Aorta (tissue), 5 donors: ENCODE data around the gene MUC6. TPM values are rescaled to one million over a fixed set of nuclear protein-coding genes. Genes with fewer than 3 reads are reported as not detected.

Source experiments
- ATAC-seq: fragments of 200-7000 bp; cut with Tn5 transposase; one replicate; pipeline ENCODE4 v1.9.1; 2022; ENCODE audit warnings: moderate library complexity; ENCODE audit not compliant: low FRiP score
- DNase-seq, 2 donors: peaks; one replicate each; pipeline ENCODE4 v3.0.0-alpha.2; 2020
- H3K27ac ChIP-seq, 2 donors: one replicate each; pipeline ENCODE4 v1.5.1; 2013; ENCODE audit warnings: low read length in 2 of 2, mild to moderate bottlenecking in 2 of 2, moderate library complexity in 2 of 2, control low read depth in 1 of 2, inconsistent platforms in 1 of 2, low read depth in 1 of 2
- H3K27me3 ChIP-seq, 2 donors: one replicate each; pipeline ENCODE4 v1.6.1; 2013; ENCODE audit warnings: control low read depth in 1 of 2, low read length in 1 of 2, mild to moderate bottlenecking in 1 of 2, moderate library complexity in 1 of 2; ENCODE audit not compliant: insufficient read depth in 2 of 2, control insufficient read depth in 1 of 2
- H3K36me3 ChIP-seq, 2 donors: one replicate each; pipeline ENCODE4 v1.6.1; 2013; ENCODE audit warnings: control low read depth in 1 of 2, low read length in 1 of 2, mild to moderate bottlenecking in 1 of 2; ENCODE audit not compliant: insufficient read depth in 2 of 2, control insufficient read depth in 1 of 2
- H3K4me1 ChIP-seq, 2 donors: one replicate each; pipeline ENCODE4 v1.6.1; 2013; ENCODE audit warnings: low read length in 2 of 2, control low read depth in 1 of 2, mild to moderate bottlenecking in 1 of 2, moderate library complexity in 1 of 2; ENCODE audit not compliant: insufficient read depth in 2 of 2, control insufficient read depth in 1 of 2
- H3K4me3 ChIP-seq, 2 donors: one replicate each; pipeline ENCODE4 v1.5.1; 2013; ENCODE audit warnings: low read length in 2 of 2, control low read depth in 1 of 2, mild to moderate bottlenecking in 1 of 2
- H3K9me3 ChIP-seq: one replicate; pipeline ENCODE4 v1.6.1; 2013; ENCODE audit warnings: mild to moderate bottlenecking, low read length; ENCODE audit not compliant: control insufficient read depth
- WGBS, 2 donors: extraction: QIAGEN DNeasy Blood & Tissue Kit; methylation state at CpG; one replicate each; pipeline ENCODE4 v1.1.7; 2013; 5-methylcytosine and 5-hydroxymethylcytosine counted together
- intact Hi-C, 2 donors: fragments of 100-400 bp; cut with DNase I; formaldehyde crosslinking; loops; one replicate each; pipeline versions ENCODE4 v1.14.2 to v1.15.0; 2022
- polyA plus RNA-seq, 2 donors: library from polyadenylated mRNA; stranded (reverse); fragments of 200-250 nt; gene quantifications; one replicate each; pipeline ENCODE4 v1.2.3, GENCODE V29; 2013
- total RNA-seq, 2 donors: library from RNA; stranded (reverse); fragmentation: NEBNext Ultra II Directional; extraction: Animal tissue kit (Norgen Biotek cat#: 25700); gene quantifications; one replicate each; pipeline ENCODE4 v1.2.1, GENCODE V29; 2021
- donor health status: healthy with polysubstance abuse.
- donor health status: Bipolar disorder and iron deficiency.
- donor health status: DM: no; HTN: no; CAD: no.
- donor health status: DM: no; HTN: no; CAD: no.
- donor health status: DM: yes; HTN: yes; CAD: no.

The MUC6 gene
- total and polyA plus RNA-seq, 4 donors: under 0.01 to 0.49 TPM; not detected in 2

DNA sequence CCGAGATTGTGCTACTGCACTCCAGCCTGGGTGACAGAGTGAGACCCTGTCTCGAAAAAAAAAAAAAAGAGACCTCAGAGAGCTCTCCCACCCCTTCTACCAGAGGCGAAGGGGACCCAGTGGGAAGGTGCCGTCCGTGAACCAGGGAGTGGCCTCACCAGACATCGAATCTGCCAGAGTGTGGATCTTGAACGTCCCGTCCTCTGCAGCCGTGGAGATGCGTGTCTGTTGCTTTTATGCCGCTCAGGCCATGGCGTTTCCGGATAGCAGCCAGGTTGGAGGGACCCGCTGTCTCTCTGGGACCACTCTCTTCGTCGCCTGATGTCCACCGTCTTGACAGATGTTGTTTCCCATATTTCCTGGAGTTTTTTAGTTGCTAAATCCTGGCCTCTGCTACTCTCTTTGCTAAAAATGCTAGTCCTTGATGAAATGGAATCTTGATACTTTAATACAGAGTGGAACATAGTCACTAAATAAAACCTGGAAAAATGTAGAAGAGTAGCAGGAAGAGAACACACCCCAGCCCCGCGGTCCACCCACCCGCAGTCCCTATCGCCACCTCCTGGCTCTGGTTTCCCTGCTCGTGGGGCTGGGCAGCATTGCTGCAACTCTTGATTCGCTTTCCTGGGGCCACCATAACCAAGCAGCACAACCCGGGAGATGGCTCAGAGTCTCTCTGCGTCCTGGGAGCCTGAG, 12.0 kb upstream of the MUC6 start:
- Histone ChIP-seq H3K9me3 (no peaks in the 10 kb centered on the region), H3K36me3 (no peaks in the 10 kb centered on the region), H3K4me1 (no peaks in the 10 kb centered on the region), H3K27ac (no peak overlapping the region), H3K27me3 (no peaks in the 10 kb centered on the region), H3K4me3 (no peak overlapping the region)
- peak; percentile 27 to 70 for DNase-seq
- 60 to 73% methylated on average over 25 of the region's 25 CpGs for WGBS, 2 donors
- no peak for ATAC-seq
- intact Hi-C loops: loop anchor here in 1 of 2 donors (5.0 kb wide), 1 partner anchor 201 kb away; no protein-coding TSS in a partner anchor

DNA sequence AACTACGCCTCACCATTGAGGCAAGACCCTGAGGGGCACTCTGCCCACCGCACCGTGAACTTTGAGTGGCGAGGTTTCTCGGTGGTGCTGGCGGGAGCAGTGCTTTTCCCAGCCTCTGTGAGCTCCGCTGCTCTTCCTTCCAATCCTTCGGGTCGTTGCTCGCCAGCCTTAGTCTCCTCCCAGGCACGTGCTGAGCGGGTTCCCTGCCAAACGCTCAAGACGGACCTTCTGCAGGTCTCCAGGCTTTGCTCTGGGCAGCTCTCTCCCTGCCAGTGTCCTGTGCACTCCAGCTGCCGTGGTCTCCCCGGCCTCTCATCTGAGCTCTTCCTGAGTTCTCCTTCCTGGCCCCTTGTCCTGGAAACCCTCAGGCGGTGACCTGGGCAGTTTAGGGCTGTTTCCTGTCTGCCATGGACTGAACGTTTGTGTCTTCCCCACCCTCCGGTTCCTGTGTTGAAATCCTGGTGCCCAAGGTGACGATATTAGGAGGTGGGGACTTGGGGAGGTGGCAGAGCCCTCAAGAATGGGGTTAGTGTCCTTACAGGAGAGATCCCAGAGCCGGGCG, 11.2 kb upstream of the MUC6 start:
- no peak for ATAC-seq
- intact Hi-C loops: loop anchor here in 1 of 2 donors (5.0 kb wide), 1 partner anchor 200 kb away; no protein-coding TSS in a partner anchor
- no peaks in the 10 kb centered on the region for H3K27me3 ChIP-seq

DNA sequence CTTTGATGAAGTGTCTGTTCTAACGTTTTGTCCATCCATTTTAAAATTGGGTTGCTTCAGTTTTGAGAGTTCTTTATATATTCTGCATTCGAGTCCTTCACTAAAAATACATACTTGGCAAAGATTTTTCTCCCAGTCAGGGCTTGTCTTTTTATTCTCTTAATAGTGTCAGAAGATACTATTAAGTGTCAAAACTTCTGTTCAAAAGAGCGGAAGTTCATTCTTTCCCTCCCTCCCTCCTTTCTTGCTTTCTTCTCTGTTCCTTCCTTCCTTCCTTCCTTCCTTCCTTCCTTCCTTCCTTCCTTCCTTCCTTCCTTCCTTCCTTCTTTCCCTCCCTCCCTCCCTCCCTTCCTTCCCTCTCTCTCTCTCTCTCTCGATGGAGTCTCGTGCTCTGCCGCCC, 7.6 kb upstream of the MUC6 start:
- H3K4me3 ChIP-seq: no peak overlapping the region
- H3K9me3 ChIP-seq: no peaks in the 10 kb centered on the region
- no peak overlapping the region for H3K27ac ChIP-seq
- H3K27me3 ChIP-seq: no peaks in the 10 kb centered on the region
- WGBS, 2 donors: 67 to 71% methylated on average over 6 of the region's 6 CpGs
- H3K36me3 ChIP-seq: no peaks in the 10 kb centered on the region
- DNase-seq (no peak), ATAC-seq (no peak)
- intact Hi-C loops: no loop called here
- H3K4me1 ChIP-seq: no peaks in the 10 kb centered on the region

More for the DNA sequence above, 11.2 kb upstream of the MUC6 start:
- Histone ChIP-seq H3K36me3 (no peaks in the 10 kb centered on the region), H3K9me3 (no peaks in the 10 kb centered on the region), H3K27ac (no peak overlapping the region), H3K4me1 (no peaks in the 10 kb centered on the region), H3K4me3 (no peak overlapping the region)
- 57 to 61% methylated on average over 22 of the region's 22 CpGs for WGBS, 2 donors
- DNase-seq: peak in 1 of 2 donors; percentile 17

- intact Hi-C loops: no loop called here
- no peaks in the 10 kb centered on the region for H3K4me1 ChIP-seq
- 89% methylated on average over 20 of the region's 20 CpGs for WGBS, 2 donors
- H3K4me3 ChIP-seq: no peak overlapping the region
- H3K9me3 ChIP-seq: no peaks in the 10 kb centered on the region
- H3K36me3 ChIP-seq: no peaks in the 10 kb centered on the region
- ATAC-seq (no peak), DNase-seq (no peak)
- H3K27ac ChIP-seq: no peak overlapping the region
- no peaks in the 10 kb centered on the region for H3K27me3 ChIP-seq
Measured at GRCh38 chr11:1043563-1044096, 7.1 kb upstream of the MUC6 start.

GRCh38 chr11:1042626-1043562, 6.4 kb upstream of the MUC6 start:
- intact Hi-C loops: no loop called here
- DNase-seq: peak; percentile 42 to 68

GRCh38 chr11:1041936-1042608, 5.6 kb upstream of the MUC6 start:
- intact Hi-C loops: no loop called here
- no peaks in the 10 kb centered on the region for H3K36me3 ChIP-seq
- 14 to 17% methylated on average over 18 of the region's 18 CpGs for WGBS, 2 donors
- H3K27ac ChIP-seq: no peak overlapping the region
- no peak overlapping the region for H3K4me3 ChIP-seq
- H3K27me3 ChIP-seq: no peaks in the 10 kb centered on the region
- DNase-seq (peak; percentile 36 to 70), ATAC-seq (no peak)
- H3K9me3 ChIP-seq: no peaks in the 10 kb centered on the region
- no peaks in the 10 kb centered on the region for H3K4me1 ChIP-seq

More at GRCh38 chr11:1042626-1043562, 6.4 kb upstream of the MUC6 start:
- Histone ChIP-seq H3K9me3 (no peaks in the 10 kb centered on the region), H3K36me3 (no peaks in the 10 kb centered on the region), H3K4me3 (no peak overlapping the region), H3K27ac (no peak overlapping the region), H3K27me3 (no peaks in the 10 kb centered on the region), H3K4me1 (no peaks in the 10 kb centered on the region)
- 87 to 88% methylated on average over 26 of the region's 26 CpGs for WGBS, 2 donors
- no peak for ATAC-seq

GRCh38 chr11:1041471-1041870, 5.0 kb upstream of the MUC6 start:
- Histone ChIP-seq H3K4me3 (no peak overlapping the region), H3K9me3 (no peaks in the 10 kb centered on the region), H3K27ac (no peak overlapping the region), H3K27me3 (no peaks in the 10 kb centered on the region), H3K4me1 (no peaks in the 10 kb centered on the region), H3K36me3 (no peaks in the 10 kb centered on the region)
- intact Hi-C loops: no loop called here
- ATAC-seq (no peak), DNase-seq (peak in 1 of 2 donors; percentile 33)
- WGBS, 2 donors: 73 to 78% methylated on average over 8 to 9 of the region's 9 CpGs

- H3K4me3 ChIP-seq: no peak overlapping the region
- H3K9me3 ChIP-seq: no peaks in the 10 kb centered on the region
- 84 to 90% methylated on average over 7 to 8 of the region's 8 CpGs for WGBS, 2 donors
- DNase-seq (peak in 1 of 2 donors; percentile 44), ATAC-seq (no peak)
- intact Hi-C loops: no loop called here
- no peaks in the 10 kb centered on the region for H3K27me3 ChIP-seq
- no peaks in the 10 kb centered on the region for H3K4me1 ChIP-seq
- no peaks in the 10 kb centered on the region for H3K36me3 ChIP-seq
- H3K27ac ChIP-seq: no peak overlapping the region
Measured at GRCh38 chr11:1041149-1041467, 4.6 kb upstream of the MUC6 start.
